OCI-LY3 (cell line): Measurements from ENCODE around the gene CSF3.

Experiments
- EZH2phosphoT487 ChIP-seq: fragments of 200-600 bp; shearing (Covaris generic); IDR thresholded peaks from 2 replicates; pipeline ENCODE4 v1.6.1; 2018; ENCODE audit warnings: antibody characterized with exemption, mixed run types, low read depth
- TF ChIP-seq, protein P1 (sequence below): fragments of 200-600, 300-600 bp; sonication (generic); IDR thresholded peaks from 2 replicates; pipeline ENCODE4 v1.5.1; 2014; ENCODE audit warnings: antibody characterized with exemption, low read length, low read depth

DNA sequence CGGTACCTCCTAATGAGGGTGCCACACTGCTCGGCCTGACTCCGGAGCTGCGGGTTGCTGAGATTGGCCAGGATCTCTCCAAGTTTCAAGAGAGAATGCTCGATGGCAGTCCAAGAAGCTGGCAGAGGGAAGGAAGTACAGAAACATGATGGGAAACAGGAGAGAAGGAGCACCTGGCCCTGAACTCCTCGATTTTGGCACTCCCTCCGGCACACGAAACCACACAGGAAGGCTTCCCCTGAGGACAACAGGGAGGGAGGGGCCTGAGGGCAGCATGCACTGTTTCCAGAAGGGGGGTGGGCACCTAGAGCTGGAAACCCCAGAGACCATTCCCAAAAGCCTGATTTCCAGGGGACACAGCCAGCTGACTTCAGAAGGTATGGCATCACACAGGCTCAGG lies 18.1 kb downstream of the CSF3 start:
- TF ChIP-seq, protein P1, sequence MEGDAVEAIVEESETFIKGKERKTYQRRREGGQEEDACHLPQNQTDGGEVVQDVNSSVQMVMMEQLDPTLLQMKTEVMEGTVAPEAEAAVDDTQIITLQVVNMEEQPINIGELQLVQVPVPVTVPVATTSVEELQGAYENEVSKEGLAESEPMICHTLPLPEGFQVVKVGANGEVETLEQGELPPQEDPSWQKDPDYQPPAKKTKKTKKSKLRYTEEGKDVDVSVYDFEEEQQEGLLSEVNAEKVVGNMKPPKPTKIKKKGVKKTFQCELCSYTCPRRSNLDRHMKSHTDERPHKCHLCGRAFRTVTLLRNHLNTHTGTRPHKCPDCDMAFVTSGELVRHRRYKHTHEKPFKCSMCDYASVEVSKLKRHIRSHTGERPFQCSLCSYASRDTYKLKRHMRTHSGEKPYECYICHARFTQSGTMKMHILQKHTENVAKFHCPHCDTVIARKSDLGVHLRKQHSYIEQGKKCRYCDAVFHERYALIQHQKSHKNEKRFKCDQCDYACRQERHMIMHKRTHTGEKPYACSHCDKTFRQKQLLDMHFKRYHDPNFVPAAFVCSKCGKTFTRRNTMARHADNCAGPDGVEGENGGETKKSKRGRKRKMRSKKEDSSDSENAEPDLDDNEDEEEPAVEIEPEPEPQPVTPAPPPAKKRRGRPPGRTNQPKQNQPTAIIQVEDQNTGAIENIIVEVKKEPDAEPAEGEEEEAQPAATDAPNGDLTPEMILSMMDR = no peak
- TF ChIP-seq EZH2phosphoT487 = no peak
